WI38 (cell line): Measurements from ENCODE around the gene PPP1R3C.

Experiments used
- H3K4me3 ChIP-seq: 2 replicates; pipeline ENCODE4 v1.5.1; 2011; ENCODE audit warnings: low read depth, mild to moderate bottlenecking, control low read depth, low read length
- TF ChIP-seq, protein P1 (sequence below): IDR thresholded peaks from 2 replicates; pipeline ENCODE4 v1.5.1; 2012; ENCODE audit warnings: low read depth, mild to moderate bottlenecking, control low read depth, low read length

Gene PPP1R3C

DNA sequence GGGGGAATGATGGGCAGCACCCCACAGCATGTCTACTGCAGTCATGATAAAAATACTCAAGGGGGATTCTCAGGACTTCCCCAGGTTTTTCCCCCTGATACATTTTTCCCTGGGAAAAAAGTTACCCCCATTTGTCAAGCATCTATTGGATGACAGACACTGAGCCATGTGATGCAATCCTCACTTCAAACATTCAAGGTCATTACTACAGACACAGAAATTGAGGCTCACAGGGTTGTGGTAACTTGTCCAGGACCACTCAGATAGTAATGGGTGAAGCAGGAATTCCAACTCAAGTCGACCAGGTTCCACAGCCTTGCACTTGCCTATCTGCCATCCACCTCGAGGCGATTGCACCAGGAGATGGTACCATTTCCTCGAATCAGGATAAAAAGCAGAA, 31.7 kb downstream of the PPP1R3C start:
- TF ChIP-seq, protein P1, sequence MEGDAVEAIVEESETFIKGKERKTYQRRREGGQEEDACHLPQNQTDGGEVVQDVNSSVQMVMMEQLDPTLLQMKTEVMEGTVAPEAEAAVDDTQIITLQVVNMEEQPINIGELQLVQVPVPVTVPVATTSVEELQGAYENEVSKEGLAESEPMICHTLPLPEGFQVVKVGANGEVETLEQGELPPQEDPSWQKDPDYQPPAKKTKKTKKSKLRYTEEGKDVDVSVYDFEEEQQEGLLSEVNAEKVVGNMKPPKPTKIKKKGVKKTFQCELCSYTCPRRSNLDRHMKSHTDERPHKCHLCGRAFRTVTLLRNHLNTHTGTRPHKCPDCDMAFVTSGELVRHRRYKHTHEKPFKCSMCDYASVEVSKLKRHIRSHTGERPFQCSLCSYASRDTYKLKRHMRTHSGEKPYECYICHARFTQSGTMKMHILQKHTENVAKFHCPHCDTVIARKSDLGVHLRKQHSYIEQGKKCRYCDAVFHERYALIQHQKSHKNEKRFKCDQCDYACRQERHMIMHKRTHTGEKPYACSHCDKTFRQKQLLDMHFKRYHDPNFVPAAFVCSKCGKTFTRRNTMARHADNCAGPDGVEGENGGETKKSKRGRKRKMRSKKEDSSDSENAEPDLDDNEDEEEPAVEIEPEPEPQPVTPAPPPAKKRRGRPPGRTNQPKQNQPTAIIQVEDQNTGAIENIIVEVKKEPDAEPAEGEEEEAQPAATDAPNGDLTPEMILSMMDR = no peak
- H3K4me3 ChIP-seq = no peak overlapping the region

DNA sequence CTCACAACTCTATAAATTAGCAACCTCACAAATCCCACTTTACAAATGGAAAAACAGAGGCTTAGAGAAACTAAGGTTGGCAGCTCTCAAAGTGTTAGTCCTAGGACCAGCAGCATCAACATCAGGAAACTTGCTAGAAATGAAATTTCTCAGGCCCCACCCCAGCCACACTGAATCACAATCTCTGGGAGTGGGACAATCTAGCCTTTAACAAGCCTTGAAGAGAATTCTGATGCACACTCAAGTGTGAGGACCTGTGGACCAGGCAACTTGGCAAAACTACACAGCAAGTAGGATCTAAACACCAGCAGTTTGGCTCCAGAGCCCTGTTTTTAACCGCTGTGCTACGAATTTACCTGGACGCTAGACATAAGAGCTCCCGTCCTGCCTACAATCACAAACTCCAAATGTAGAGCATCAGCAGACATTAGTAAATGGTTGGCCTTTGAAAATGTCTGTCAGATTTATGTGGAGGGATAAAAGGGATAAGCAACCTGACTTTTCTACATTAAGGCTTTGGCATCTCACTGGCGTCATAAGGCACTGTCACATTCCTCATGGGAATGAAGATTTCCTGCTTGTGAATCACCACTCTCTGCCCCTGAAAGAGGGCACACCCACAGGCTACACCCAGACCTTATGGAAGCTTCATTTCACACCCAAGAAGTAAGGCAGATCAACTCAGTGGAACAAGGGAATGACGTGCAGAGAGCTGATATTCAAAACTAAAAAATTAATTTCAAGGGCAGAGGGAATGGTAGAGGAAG, 34.5 kb downstream of the PPP1R3C start:
- H3K4me3 ChIP-seq = no peak overlapping the region
- TF ChIP-seq, protein P1 = no peak

DNA sequence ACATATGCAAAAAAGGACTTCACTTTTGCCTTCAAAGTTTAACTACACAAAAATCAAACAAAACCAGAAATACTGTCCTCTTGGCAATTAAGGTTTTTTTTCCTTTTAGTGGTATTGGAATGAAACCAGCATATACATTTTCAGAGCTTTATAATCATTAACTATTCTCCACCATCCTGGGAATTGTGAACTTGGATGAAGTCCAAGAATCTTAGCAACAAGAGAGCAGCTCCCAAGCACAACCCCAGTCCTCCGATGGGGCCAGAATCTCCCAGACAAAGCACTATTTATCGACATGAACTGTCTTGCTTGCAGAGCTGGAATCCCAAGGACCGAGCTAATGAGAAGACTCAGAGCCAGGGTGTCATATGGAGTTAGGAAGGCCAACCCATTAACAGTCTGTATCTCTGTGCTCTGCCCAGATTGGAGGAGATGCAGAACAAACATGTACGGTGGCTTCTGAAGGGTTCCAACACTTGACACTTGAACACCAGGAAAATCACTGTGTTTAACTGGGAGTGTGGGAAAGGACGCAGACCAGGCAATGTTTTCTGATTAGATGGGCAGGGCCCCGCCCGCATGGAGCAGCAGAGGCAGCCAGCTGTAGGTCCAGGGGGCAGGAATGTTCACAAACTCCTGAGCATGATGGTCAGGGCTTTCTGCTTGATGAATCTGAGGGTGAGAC, 35.5 kb downstream of the PPP1R3C start:
- TF ChIP-seq, protein P1 = no peak
- no peak overlapping the region for H3K4me3 ChIP-seq

DNA sequence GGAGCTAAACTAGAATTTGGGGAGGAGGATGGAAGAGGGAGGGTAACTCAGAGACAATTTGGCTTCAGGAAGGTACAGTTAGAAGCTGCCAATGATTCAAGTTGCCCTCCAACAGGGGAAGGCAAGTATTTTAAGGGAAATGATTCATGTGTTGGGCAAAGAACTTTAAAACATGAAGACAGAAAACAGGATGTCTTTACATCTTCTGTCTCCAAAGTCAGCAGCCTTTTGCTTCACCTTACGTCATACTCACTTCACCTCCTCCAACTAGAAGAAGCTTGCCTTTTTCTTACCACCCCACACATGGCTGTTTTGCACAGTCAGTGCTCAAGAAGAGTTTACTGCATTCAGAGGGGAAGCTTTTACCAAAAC, 36.1 kb downstream of the PPP1R3C start:
- TF ChIP-seq, protein P1 = no peak
- H3K4me3 ChIP-seq = no peak overlapping the region

DNA sequence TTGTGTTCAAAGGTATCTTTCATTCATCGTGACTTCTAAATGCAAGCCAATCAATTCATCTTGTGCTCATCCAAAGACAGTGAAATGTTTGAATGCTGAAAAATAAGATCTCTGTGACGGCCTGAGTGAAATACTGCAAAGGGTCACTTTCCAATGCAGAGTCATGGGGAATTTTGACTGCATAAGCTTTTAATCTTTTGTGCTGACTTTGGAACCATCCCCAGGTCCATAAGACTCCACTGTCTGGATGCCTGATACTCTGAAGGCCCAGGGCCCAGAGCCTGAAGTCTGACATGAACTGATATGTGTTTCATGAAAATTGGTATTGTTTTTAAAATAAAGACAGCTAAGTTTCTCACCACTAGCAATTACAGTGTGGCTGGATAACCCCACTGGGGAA, 39.0 kb downstream of the PPP1R3C start:
- no peak overlapping the region for H3K4me3 ChIP-seq
- TF ChIP-seq, protein P1 = no peak

DNA sequence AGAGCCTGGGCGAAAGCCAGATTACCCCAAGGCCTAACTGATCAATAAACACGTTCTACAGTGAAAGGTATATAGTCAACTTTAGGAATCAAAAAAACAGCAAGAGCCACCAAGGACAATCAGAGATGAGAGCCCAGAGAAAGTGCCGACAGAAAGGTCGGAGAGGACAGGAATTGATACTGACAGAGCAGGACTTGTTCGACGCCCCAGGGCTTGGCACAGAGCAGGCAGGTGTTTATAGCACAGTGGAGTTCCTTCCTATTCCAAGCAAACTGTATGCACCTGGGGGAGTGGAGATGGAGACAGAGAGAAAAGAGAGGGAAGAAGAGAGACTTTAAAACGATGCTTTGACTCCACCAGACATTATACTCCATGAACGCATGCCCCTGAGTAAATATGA, 39.5 kb downstream of the PPP1R3C start:
- H3K4me3 ChIP-seq = no peak overlapping the region
- TF ChIP-seq, protein P1 = no peak

DNA sequence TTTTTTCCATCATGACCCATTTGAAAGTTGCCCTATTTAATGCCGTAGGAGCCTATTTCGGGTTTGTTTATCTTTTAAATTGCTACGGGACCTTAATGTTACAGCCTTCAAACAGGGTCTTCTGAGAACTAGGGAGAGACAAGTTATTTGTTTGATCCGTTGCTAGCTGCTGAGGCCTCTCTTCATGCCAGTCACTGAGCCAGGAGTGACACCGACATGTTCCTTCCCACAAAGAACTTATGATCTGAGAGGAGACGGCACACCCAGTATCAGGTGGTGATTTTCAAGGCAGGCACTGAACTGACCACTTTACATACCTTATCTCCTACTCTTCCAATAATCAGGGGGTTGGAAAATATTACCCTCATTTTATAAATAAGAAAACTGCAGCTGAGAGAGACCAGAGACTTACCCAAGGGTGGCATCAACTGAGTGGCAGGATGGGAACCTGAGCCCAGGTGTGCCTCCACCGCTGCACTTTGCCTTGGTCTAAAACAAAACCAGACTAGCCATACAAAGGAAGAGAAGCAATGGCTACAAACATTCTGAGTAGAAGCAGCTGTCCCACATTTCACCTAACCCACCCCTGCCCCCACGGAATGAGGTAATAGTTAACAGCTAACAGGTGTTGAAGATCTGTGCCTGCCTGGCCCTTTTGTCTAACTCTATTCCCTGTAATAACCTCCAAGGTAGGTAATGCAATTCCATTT, 40.5 kb downstream of the PPP1R3C start:
- TF ChIP-seq, protein P1 = no peak
- H3K4me3 ChIP-seq = no peak overlapping the region
